Colonic mucosa (tissue), 4 donors: ENCODE measurements around the gene SMG1. TPM values are rescaled to one million over a fixed set of nuclear protein-coding genes. Genes with fewer than 3 reads are reported as not detected.
"Not testable (repeated sequence)": the region's sequence is repeated elsewhere in the genome, so short reads cannot be mapped to it uniquely, and the experiment has no call there.

Experiments
- DNase-seq: peaks from one replicate; pipeline ENCODE4 v3.0.0-alpha.2; 2020
- H3K27ac ChIP-seq: fragments of 200-600 bp; one replicate; pipeline ENCODE4 v1.8.0; 2021
- H3K27me3 ChIP-seq: fragments of 200-600 bp; one replicate; pipeline ENCODE4 v1.8.0; 2021
- H3K36me3 ChIP-seq: fragments of 200-600 bp; one replicate; pipeline ENCODE4 v1.8.0; 2021
- H3K4me1 ChIP-seq: fragments of 200-600 bp; one replicate; pipeline ENCODE4 v1.8.0; 2021; ENCODE audit warnings: mild to moderate bottlenecking
- H3K4me3 ChIP-seq: fragments of 200-600 bp; one replicate; pipeline ENCODE4 v1.8.0; 2021
- H3K9ac ChIP-seq, 2 donors: one replicate each; pipeline ENCODE4 v1.7.0; 2013; ENCODE audit warnings: control low read depth in 2 of 2, low read depth in 2 of 2, low read length in 2 of 2
- H3K9me3 ChIP-seq: fragments of 200-600 bp; one replicate; pipeline ENCODE4 v1.8.0; 2021
- CTCF ChIP-seq: fragments of 200-600 bp; IDR thresholded peaks from one replicate; pipeline ENCODE4 v1.8.0; 2022; ENCODE audit warnings: antibody characterized with exemption, mild to moderate bottlenecking
- intact Hi-C: fragments of 100-400 bp; cut with DNase I; formaldehyde crosslinking; loops from one replicate; pipeline ENCODE4 v1.14.1; 2022
- total RNA-seq, 2 donors: library from RNA; stranded (reverse); fragmentation: NEBNext Ultra II Directional in 1 of 2; extraction: Animal tissue kit (Norgen Biotek cat#: 25700) in 1 of 2; gene quantifications; one replicate each; pipeline ENCODE4 v1.2.1, GENCODE V29; 2021
- donor health status: healthy.
- donor health status: DM: no; HTN: no; CAD: no.
- donor health status: DM: no; HTN: no; CAD: no.

The SMG1 gene
- total RNA-seq, 2 donors from 2014 or later, result 73.6 to 83.3 TPM

DNA sequence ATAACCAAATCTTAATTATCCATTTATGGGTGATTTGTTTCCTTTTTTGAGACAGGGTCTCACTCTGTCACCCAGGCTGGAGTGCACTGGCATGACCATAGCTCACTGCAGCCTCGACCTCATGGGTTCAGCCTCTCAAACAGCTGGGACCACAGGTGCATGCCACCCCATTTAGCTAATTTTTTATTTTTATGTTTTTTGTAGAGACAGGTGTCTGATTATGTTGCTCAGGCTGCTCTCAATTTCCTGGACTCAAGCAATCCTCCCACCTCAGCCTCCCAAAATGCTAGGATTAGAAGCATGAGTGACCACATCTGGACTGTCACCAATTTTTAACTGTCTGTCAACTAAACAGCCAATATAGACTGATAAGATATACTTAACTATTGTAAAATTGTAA, 25.0 kb downstream of the SMG1 start:
- H3K27ac ChIP-seq, H3K4me1 ChIP-seq, H3K9ac ChIP-seq, H3K4me3 ChIP-seq, H3K36me3 ChIP-seq, H3K27me3 ChIP-seq, intact Hi-C loops, DNase-seq, H3K9me3 ChIP-seq: not testable (repeated sequence)

- H3K9ac ChIP-seq, H3K4me3 ChIP-seq, H3K4me1 ChIP-seq, DNase-seq, H3K36me3 ChIP-seq, H3K27ac ChIP-seq, H3K9me3 ChIP-seq, H3K27me3 ChIP-seq: not testable (repeated sequence)
- intact Hi-C loops, result loop anchor here (10.0 kb wide), 1 partner anchor 90 kb away; no protein-coding TSS in a partner anchor
Observed at GRCh38 chr16:18884456-18884855, 41.8 kb downstream of the SMG1 start.

GRCh38 chr16:18877734-18878133, 48.5 kb downstream of the SMG1 start:
- DNase-seq, H3K4me1 ChIP-seq, intact Hi-C loops, H3K27ac ChIP-seq, H3K27me3 ChIP-seq, H3K4me3 ChIP-seq, H3K9ac ChIP-seq, H3K9me3 ChIP-seq, H3K36me3 ChIP-seq: not testable (repeated sequence)

DNA sequence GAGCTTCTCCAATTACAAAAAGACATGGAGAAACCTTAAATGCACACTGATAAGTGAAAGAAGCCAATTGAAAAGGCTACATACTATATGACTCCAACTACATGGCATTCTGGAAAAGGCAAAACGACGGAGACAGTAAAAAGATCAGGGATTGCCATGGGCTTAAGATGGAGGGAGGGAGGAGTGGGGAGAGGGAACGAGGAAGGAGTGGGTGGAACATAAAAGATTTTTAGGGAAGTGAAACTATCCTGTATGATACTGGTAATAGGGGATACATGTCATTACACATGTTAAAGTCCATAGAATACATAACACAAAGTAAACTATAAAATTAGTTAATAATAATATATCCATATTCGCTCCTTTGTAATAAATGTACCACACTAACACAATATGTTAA, 48.9 kb downstream of the SMG1 start:
- H3K9ac ChIP-seq, intact Hi-C loops, H3K27me3 ChIP-seq, H3K4me3 ChIP-seq, H3K27ac ChIP-seq, H3K36me3 ChIP-seq, H3K4me1 ChIP-seq, DNase-seq, H3K9me3 ChIP-seq: not testable (repeated sequence)

- H3K9ac ChIP-seq, DNase-seq, H3K36me3 ChIP-seq, H3K4me1 ChIP-seq, H3K9me3 ChIP-seq, H3K27ac ChIP-seq, H3K4me3 ChIP-seq, intact Hi-C loops, H3K27me3 ChIP-seq: not testable (repeated sequence)
Observed at GRCh38 chr16:18876301-18876700, 49.9 kb downstream of the SMG1 start.

GRCh38 chr16:18869043-18869771, 57.0 kb downstream of the SMG1 start:
- H3K27ac ChIP-seq, H3K27me3 ChIP-seq, DNase-seq, H3K36me3 ChIP-seq, H3K9ac ChIP-seq, H3K4me3 ChIP-seq, H3K4me1 ChIP-seq, H3K9me3 ChIP-seq, intact Hi-C loops: not testable (repeated sequence)

GRCh38 chr16:18866277-18866823, 59.9 kb downstream of the SMG1 start:
- H3K9ac ChIP-seq, DNase-seq, H3K27me3 ChIP-seq, H3K4me3 ChIP-seq, intact Hi-C loops, H3K9me3 ChIP-seq, H3K4me1 ChIP-seq, H3K36me3 ChIP-seq, H3K27ac ChIP-seq: not testable (repeated sequence)

GRCh38 chr16:18862891-18863290, 63.3 kb downstream of the SMG1 start:
- H3K27ac ChIP-seq, H3K4me1 ChIP-seq, intact Hi-C loops, H3K36me3 ChIP-seq, H3K27me3 ChIP-seq, H3K4me3 ChIP-seq, H3K9ac ChIP-seq, DNase-seq, H3K9me3 ChIP-seq: not testable (repeated sequence)

- H3K36me3 ChIP-seq, result peaks cover 9% of the 10 kb centered on the region
Observed at GRCh38 chr16:18855196-18855595, 71.0 kb downstream of the SMG1 start.

More at GRCh38 chr16:18855196-18855595, 71.0 kb downstream of the SMG1 start:
- Histone ChIP-seq H3K4me1 (no peaks in the 10 kb centered on the region), H3K27me3 (no peaks in the 10 kb centered on the region), H3K4me3 (no peak overlapping the region), H3K9me3 (no peaks in the 10 kb centered on the region), H3K9ac (no peak overlapping the region), H3K27ac (no peak overlapping the region)
- no peak for DNase-seq
- intact Hi-C loops, result no loop called here
- no peak for TF ChIP-seq CTCF
